ENCODE measurements around the gene CAMKK1. TPM values are rescaled to one million over a fixed set of nuclear protein-coding genes. Genes with fewer than 3 reads are reported as not detected.
A peak's percentile ranks its signal among the peaks of the same experiment; 100 is the strongest.
"Not testable (repeated sequence)": the region's sequence is repeated elsewhere in the genome, so short reads cannot be mapped to it uniquely, and the experiment has no call there.

Gene CAMKK1
- total and polyA plus RNA-seq, 2 of the 4 experiments (the other 2 are of a cell fraction), result 4.1 to 8.2 TPM

DNA sequence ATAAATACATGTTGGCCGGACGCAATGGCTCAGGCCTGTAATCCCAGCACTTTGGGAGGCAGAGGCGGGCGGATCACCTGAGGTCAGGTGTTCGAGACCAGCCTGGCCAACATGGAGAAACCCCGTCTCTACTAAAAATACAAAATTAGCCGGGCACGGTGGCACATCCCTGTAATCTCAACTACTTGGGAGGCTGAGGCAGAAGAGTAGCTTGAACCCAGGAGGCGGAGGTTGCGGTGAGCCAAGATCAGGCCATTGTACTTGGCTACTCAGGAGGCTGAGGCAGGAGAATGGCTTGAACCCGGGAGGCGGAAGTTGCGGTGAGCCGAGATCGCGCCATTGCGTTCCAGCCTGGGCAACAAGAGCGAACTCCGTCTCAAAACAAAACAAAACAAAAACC, 48.3 kb downstream of the CAMKK1 start:
- H2BK15ac ChIP-seq (ENCODE audit: low read depth, low read length); H2BK20ac ChIP-seq (ENCODE audit: low read depth, low read length); POLR2A ChIA-PET (ENCODE audit: unreplicated experiment); H4K8ac ChIP-seq (ENCODE audit: low read depth in 2 of 2, low read length in 2 of 2); H3K23ac ChIP-seq (ENCODE audit: low read depth, low read length); H2AFZ ChIP-seq (replicated peaks; ENCODE audit: low read length, poor library complexity); H3K27me3 ChIP-seq (ENCODE audit: control insufficient read depth, insufficient read depth, low read length); H3K9me3 ChIP-seq (ENCODE audit: control insufficient read depth, insufficient read depth, low read length); DNase-seq; ATAC-seq (ENCODE audit: low read depth); H3K9ac ChIP-seq (ENCODE audit: low read depth, low read length); H3K56ac ChIP-seq (ENCODE audit: extremely low read depth, insufficient read depth, low read length); BruUV-seq (replicated peaks); H3K9me1 ChIP-seq (ENCODE audit: insufficient read depth, low read length); H2AK9ac ChIP-seq (replicated peaks; ENCODE audit: low read depth, low read length, poor library complexity); intact Hi-C loops (cut with micrococcal nuclease); in situ Hi-C loops (cut with MboI; ENCODE audit: low sequenced_read_pairs); H4K5ac ChIP-seq (ENCODE audit: low read depth, low read length); H3K4me1 ChIP-seq (ENCODE audit: control insufficient read depth, insufficient read depth, low read length); H3K14ac ChIP-seq (replicated peaks; ENCODE audit: low read depth, low read length); H4K91ac ChIP-seq (ENCODE audit: insufficient read depth, low read depth, low read length); dilution Hi-C loops (cut with HindIII; ENCODE audit: low sequenced_read_pairs, unreplicated experiment); H2BK5ac ChIP-seq (ENCODE audit: low read depth, low read length, poor library complexity, severe bottlenecking); H3K18ac ChIP-seq (ENCODE audit: low read depth, low read length); H2BK120ac ChIP-seq (ENCODE audit: low read depth, low read length); H3K4ac ChIP-seq (ENCODE audit: low read depth, low read length); H3K27ac ChIP-seq (ENCODE audit: insufficient read depth, low read length); H2AK5ac ChIP-seq (ENCODE audit: low read depth, low read length); H3K4me3 ChIP-seq (ENCODE audit: insufficient read depth, low read depth, low read length): not testable (repeated sequence)
- Histone ChIP-seq H3K79me1 (ENCODE audit: low read depth in 1 of 2, low read length in 2 of 2) (peaks cover 23 to 44% of the 10 kb centered on the region in 2 experiments), H3K36me3 (ENCODE audit: control insufficient read depth, insufficient read depth, low read length) (peaks cover 17% of the 10 kb centered on the region), H3K4me2 (ENCODE audit: low read depth, low read length) (peak overlapping the region; percentile 97; the same call in 1 of the 2 replicates), H4K20me1 (ENCODE audit: insufficient read depth, low read length) (peaks cover 13% of the 10 kb centered on the region; the same call in 1 of the 2 replicates)
- 84% methylated on average over 3 of the region's 19 CpGs; no CpG with 5 or more reads in 1 of the 2 experiments for WGBS, 2 experiments (ENCODE audit: extremely low coverage in 2 of 2, insufficient read length in 1 of 2)
- CTCF ChIA-PET, result interaction anchor here (2.1 kb wide), 1 partner anchor 20 kb away, joined by 10 read pairs; no protein-coding TSS in a partner anchor
